T-helper 1 cell (primary cell): ENCODE measurements around the gene NKAIN2.
"Not testable (repeated sequence)": the region's sequence is repeated elsewhere in the genome, so short reads cannot be mapped to it uniquely, and the experiment has no call there.

Experiments used
- DNase-seq, 5 donors: peaks; one replicate each; pipeline ENCODE4 v3.0.0-alpha.2; 2012 to 2020

Gene NKAIN2

GRCh38 chr6:124119596-124119995 lies 315.9 kb downstream of the NKAIN2 start:
- no peak for DNase-seq

GRCh38 chr6:124123617-124124209 lies 320.0 kb downstream of the NKAIN2 start:
- DNase-seq = no peak

GRCh38 chr6:124131259-124131658 lies 327.6 kb downstream of the NKAIN2 start:
- no peak for DNase-seq

DNA sequence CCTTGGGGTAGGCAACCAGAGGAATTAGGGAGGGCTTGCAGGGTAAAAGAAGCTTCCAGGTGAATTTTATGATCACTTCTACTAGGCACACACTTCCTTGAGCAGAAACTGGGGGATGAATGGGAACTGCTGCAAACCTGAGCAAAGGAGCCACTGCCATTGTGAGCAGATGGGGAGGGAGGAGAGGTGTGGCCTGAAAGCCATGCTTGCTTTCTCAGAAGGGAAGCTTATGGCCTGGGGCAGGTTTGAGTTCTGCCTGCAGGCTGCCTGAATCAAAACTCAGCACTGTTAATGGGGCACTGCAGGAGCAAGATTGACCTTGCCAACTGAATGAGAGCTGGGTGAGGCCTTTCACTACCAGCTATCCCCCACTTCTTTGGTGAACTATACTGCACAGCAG lies 328.1 kb downstream of the NKAIN2 start:
- DNase-seq = no peak

- DNase-seq = no peak
These were observed 328.6 kb downstream of the NKAIN2 start for GRCh38 chr6:124132256-124132655.

DNA sequence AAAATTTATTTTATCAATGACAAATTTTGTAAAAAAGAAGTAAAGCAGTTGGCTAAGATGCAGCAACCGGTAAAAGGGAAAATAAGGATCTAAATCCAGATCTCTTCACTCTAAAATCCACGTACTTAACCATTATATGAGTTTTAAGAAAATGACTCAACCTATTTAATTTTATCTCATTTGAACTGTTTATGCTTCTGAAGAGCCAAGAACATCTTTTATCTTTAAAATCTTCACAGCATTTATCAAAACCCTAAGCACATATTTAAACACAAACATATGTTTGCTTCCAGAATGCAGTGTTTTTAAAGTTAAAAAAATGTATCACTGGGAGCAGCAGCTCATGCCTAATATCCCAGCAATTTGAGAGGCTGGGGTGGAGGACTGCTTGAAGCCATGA lies 339.2 kb downstream of the NKAIN2 start:
- no peak for DNase-seq

- DNase-seq = no peak
These were observed 339.8 kb downstream of the NKAIN2 start for GRCh38 chr6:124143435-124143834.

- no peak for DNase-seq
These were observed 344.0 kb downstream of the NKAIN2 start for GRCh38 chr6:124147621-124148020.

DNA sequence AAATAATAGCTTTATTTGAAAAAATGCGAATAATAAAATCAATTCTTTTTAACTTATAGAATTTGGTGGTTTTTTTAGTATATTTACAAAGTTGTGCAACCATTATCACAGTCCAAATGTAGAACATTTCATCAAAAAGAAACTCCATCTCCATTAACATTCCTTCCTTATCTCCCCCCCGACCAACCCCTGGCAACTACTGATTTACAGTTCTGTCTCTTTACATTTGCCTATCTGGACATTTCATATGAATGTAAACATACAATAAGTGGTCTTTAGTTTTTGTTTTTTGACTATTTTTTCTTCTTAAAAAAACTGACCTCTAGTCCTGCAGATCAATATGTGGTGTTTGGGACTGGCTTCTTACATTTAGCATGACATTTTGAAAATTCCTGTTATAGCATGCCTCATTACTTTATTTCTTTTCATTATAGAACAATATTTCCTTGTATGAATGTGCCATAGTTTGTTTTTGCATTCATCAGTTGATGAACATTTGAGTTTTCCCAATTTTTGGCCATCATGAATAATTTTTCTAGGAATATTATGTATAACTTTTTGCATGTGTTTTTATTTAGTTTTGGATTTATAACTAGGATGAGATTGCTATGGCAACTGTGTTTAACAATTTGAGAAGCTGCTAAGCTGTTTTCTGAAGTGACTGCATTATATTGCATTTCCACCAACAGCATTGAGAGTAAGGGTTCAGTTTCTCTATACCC lies 344.7 kb downstream of the NKAIN2 start:
- DNase-seq = no peak

DNA sequence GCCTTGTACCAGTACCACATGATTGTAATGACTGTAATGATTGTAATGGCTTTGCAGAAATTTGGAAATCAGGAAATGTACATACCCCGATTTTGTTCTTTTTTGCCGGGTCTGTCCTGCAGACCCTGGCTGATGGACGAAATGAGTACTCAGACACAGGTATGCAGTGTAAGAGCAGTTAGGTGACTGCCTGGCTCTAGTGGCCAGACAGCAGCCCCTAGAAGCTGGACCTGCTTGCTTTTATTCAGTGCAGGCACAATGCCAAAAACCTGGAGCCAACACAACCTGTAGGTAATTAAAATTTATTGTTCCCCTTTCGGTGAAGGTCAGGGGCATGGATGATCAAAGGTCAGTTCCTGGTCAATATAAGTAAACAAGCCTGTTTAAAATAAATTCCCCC lies 346.0 kb downstream of the NKAIN2 start:
- DNase-seq = no peak

GRCh38 chr6:124158024-124158423 lies 354.4 kb downstream of the NKAIN2 start:
- DNase-seq = no peak

- DNase-seq = no peak
These were observed 360.0 kb downstream of the NKAIN2 start for GRCh38 chr6:124163676-124164075.

DNA sequence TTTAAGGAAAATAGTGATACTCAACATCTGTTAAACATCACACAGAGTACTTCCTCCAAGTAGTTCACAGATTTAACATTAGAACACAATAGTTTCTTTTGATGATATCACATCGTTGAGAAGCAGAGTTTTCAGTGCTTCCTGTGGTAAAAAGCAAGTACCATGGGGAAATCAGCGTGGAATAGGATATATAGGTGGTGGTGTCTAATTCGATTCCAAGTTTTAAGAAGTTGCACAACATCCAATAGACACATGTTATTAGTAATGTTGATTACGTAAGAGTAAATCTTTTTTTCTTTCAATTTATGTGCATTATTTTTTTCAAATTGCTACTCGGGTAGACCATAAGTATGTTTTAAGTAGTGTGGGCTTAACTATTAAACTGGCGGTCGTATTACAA lies 360.7 kb downstream of the NKAIN2 start:
- no peak for DNase-seq

- DNase-seq = not testable (repeated sequence)
These were observed 363.6 kb downstream of the NKAIN2 start for GRCh38 chr6:124167249-124167648.

- no peak for DNase-seq
These were observed 386.6 kb downstream of the NKAIN2 start for GRCh38 chr6:124190256-124190655.

DNA sequence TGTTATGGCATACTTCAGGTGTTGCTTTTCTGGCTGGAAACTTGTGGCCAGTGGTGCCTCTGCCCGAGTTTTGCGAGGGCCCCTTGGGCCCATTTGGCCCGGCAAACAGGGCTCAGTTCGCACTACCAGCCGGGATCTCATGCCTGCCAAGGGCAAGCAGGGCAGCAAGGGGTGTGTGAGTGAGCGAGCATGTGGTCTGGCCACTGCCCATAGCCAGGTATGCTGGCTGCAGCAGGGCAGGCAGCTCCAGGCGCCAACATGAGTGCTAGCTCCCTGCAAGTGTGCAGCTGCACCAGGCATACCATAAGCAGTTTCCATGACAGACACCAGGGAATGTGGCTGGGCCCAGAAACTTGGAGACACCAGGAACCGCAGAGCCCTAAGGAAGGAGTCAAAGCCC lies 389.5 kb downstream of the NKAIN2 start:
- no peak for DNase-seq

GRCh38 chr6:124197148-124197547 lies 393.5 kb downstream of the NKAIN2 start:
- DNase-seq = no peak

GRCh38 chr6:124199286-124199685 lies 395.6 kb downstream of the NKAIN2 start:
- DNase-seq = no peak

GRCh38 chr6:124200661-124201060 lies 397.0 kb downstream of the NKAIN2 start:
- DNase-seq = no peak

GRCh38 chr6:124203101-124203811 lies 399.6 kb downstream of the NKAIN2 start:
- no peak for DNase-seq

GRCh38 chr6:124203812-124204167 lies 400.1 kb downstream of the NKAIN2 start:
- no peak for DNase-seq

GRCh38 chr6:124205921-124206320 lies 402.3 kb downstream of the NKAIN2 start:
- DNase-seq = no peak

DNA sequence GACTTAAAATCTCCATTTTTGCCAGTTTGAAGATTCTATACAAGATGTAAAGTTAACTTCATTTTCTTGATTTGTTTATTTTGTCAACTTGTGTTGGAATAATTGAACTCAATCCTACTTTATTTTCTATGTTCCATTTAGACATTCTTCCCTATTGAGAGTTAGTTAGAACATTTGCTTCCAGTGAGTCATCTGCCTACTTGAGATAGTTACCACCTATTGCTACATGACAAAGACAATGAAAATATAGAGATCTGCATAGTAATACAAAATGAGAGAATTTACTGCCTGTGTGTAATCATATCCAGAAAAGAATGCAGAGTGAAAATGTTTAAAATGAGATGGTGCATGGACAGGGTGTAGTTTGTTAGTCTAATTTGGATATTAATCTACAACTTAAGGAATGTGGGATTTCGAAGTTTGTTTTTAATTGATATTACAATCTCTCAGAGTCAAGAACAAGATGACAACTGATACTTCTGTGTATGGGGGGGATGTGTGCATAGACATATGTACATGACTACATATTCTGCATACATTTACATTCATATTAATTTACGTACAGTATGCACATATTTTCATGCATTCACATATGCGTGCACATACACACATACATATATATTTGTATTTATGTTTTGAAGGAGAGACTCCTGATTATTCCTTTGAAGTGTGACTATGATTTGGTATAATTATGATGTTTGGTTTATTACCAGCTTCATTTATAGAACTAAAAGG lies 420.1 kb downstream of the NKAIN2 start:
- no peak for DNase-seq

GRCh38 chr6:124226396-124226795 lies 422.7 kb downstream of the NKAIN2 start:
- no peak for DNase-seq
